Measurements from ENCODE around the gene CRYL1.

The CRYL1 gene

GRCh38 chr13:20525601-20526544 is at the start of gene CRYL1:
CRYL1 (minus strand) TSS chr13:20525857; CDS start chr13:20525794, 63 bp downstream.
- DNase-seq, result peak; percentile 71

GRCh38 chr13:20573636-20574035 is 48.0 kb upstream of the CRYL1 start:
- DNase-seq, result no peak

GRCh38 chr13:20573186-20573585 is 47.5 kb upstream of the CRYL1 start:
- DNase-seq, result no peak

- DNase-seq, result no peak
These were observed 46.0 kb upstream of the CRYL1 start for GRCh38 chr13:20571676-20572075.

GRCh38 chr13:20570517-20570916 is 44.9 kb upstream of the CRYL1 start:
- no peak for DNase-seq

GRCh38 chr13:20567881-20568528 is 42.3 kb upstream of the CRYL1 start:
- DNase-seq, result no peak

- DNase-seq, result peak; percentile 76
These were observed 41.5 kb upstream of the CRYL1 start, which contains the start of gene IFT88 for GRCh38 chr13:20566898-20567874. IFT88 (plus strand) TSS chr13:20567157; CDS start chr13:20574386, 7,229 bp downstream.

GRCh38 chr13:20566468-20566897 is 40.8 kb upstream of the CRYL1 start:
- DNase-seq, result no peak

GRCh38 chr13:20565115-20565736 is 39.6 kb upstream of the CRYL1 start:
- no peak for DNase-seq

GRCh38 chr13:20561741-20562140 is 36.1 kb upstream of the CRYL1 start:
- no peak for DNase-seq

- DNase-seq, result no peak
These were observed 34.2 kb upstream of the CRYL1 start for GRCh38 chr13:20559659-20560356.

GRCh38 chr13:20558982-20559381 is 33.3 kb upstream of the CRYL1 start:
- DNase-seq, result no peak

- DNase-seq, result no peak
These were observed 27.7 kb upstream of the CRYL1 start for GRCh38 chr13:20553311-20553710.

- DNase-seq, result no peak
These were observed 25.1 kb upstream of the CRYL1 start for GRCh38 chr13:20550799-20551198.

GRCh38 chr13:20547479-20547908 is 21.8 kb upstream of the CRYL1 start:
- DNase-seq, result no peak

- DNase-seq, result no peak
These were observed 20.9 kb upstream of the CRYL1 start for GRCh38 chr13:20546556-20546955.

- no peak for DNase-seq
These were observed 18.7 kb upstream of the CRYL1 start for GRCh38 chr13:20544201-20544923.

GRCh38 chr13:20536992-20537391 is 11.3 kb upstream of the CRYL1 start:
- no peak for DNase-seq

- no peak for DNase-seq
These were observed 8.5 kb upstream of the CRYL1 start for GRCh38 chr13:20534038-20534608.

- no peak for DNase-seq
These were observed 2.8 kb upstream of the CRYL1 start for GRCh38 chr13:20528452-20528851.
